Hematopoietic multipotent progenitor cell treated with erythropoietin and hydrocortisone succinate and interleukin-3 and kit ligand, for 17 days (in vitro differentiated cells): ENCODE data around the gene KRT13.
A peak's percentile ranks its signal among the peaks of the same experiment; 100 is the strongest.

Experiments
- DNase-seq: peaks from one replicate; pipeline ENCODE4 v3.0.0-alpha.2; 2015; ENCODE audit warnings: low spot score

The KRT13 gene

GRCh38 chr17:41519501-41520224, 14.3 kb upstream of the KRT13 start:
- DNase-seq: no peak

GRCh38 chr17:41518789-41519449, 13.5 kb upstream of the KRT13 start, which contains the start of gene KRT15:
Gene KRT15 (minus strand): TSS chr17:41518890. CDS start chr17:41518827, 63 bp downstream.
- no peak for DNase-seq

- no peak for DNase-seq
These were observed 12.6 kb upstream of the KRT13 start for GRCh38 chr17:41518031-41518430.

GRCh38 chr17:41516830-41517283, 11.4 kb upstream of the KRT13 start:
- no peak for DNase-seq

GRCh38 chr17:41516147-41516829, 10.9 kb upstream of the KRT13 start:
- DNase-seq: no peak

- no peak for DNase-seq
These were observed 7.7 kb upstream of the KRT13 start for GRCh38 chr17:41513168-41513547.

GRCh38 chr17:41512546-41513167, 7.2 kb upstream of the KRT13 start:
- DNase-seq: no peak

GRCh38 chr17:41511716-41512115, 6.3 kb upstream of the KRT13 start:
- DNase-seq: no peak

- peak; percentile 81 for DNase-seq
These were observed 5.7 kb upstream of the KRT13 start for GRCh38 chr17:41511116-41511515.

GRCh38 chr17:41510251-41511065, 5.0 kb upstream of the KRT13 start:
- DNase-seq: peak; percentile 22

GRCh38 chr17:41507315-41507880, 2.0 kb upstream of the KRT13 start:
- no peak for DNase-seq

GRCh38 chr17:41505809-41506767, 676 bp upstream of the KRT13 start:
- no peak for DNase-seq

- DNase-seq: no peak
These were observed 1.0 kb downstream of the KRT13 start for GRCh38 chr17:41504246-41504977.

- no peak for DNase-seq
These were observed 2.2 kb downstream of the KRT13 start for GRCh38 chr17:41503202-41503601.

GRCh38 chr17:41500131-41500911, 5.1 kb downstream of the KRT13 start:
- peak; percentile 57 for DNase-seq

GRCh38 chr17:41499714-41500113, 5.7 kb downstream of the KRT13 start:
- no peak for DNase-seq

- no peak for DNase-seq
These were observed 7.1 kb downstream of the KRT13 start for GRCh38 chr17:41498276-41498675.

- peak; percentile 78 for DNase-seq
These were observed 8.5 kb downstream of the KRT13 start for GRCh38 chr17:41496803-41497484.
